ENCODE results near the gene CD2AP.

DNA sequence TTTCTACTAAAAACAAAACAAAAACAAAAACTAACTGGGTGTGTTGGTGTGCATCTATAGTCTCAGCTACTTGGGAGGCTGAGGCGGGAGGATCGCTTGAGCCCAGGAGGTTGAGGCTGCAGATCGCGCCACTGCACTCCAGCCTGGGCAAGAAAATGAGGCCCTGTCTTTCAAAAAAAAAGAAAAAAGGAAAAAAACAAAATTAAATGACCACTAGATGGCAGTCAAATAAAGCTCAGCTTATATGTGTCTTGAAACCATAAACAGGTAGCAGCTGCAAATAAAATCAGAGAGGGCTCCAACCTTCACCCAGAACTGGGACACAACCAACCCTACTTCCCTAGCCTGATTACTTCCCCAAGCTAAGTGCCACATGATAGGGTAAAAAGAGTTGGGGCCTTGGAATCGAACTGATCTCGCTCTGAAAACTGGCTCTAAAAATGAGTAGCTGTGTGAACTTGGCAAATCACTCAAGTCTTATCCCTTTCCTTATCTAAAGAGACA, 153.7 kb downstream of the CD2AP start:
- TF ChIP-seq, protein P1, sequence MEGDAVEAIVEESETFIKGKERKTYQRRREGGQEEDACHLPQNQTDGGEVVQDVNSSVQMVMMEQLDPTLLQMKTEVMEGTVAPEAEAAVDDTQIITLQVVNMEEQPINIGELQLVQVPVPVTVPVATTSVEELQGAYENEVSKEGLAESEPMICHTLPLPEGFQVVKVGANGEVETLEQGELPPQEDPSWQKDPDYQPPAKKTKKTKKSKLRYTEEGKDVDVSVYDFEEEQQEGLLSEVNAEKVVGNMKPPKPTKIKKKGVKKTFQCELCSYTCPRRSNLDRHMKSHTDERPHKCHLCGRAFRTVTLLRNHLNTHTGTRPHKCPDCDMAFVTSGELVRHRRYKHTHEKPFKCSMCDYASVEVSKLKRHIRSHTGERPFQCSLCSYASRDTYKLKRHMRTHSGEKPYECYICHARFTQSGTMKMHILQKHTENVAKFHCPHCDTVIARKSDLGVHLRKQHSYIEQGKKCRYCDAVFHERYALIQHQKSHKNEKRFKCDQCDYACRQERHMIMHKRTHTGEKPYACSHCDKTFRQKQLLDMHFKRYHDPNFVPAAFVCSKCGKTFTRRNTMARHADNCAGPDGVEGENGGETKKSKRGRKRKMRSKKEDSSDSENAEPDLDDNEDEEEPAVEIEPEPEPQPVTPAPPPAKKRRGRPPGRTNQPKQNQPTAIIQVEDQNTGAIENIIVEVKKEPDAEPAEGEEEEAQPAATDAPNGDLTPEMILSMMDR (IDR thresholded peaks at IDR 0.05; ENCODE audit: insufficient read depth, low read depth, low read length) = peak; percentile 53
- no peak for TF ChIP-seq EZH2 (IDR thresholded peaks at IDR 0.05; ENCODE audit: insufficient read depth, low read length)
